Measurements from ENCODE around the gene PIWIL1.

Gene PIWIL1

DNA sequence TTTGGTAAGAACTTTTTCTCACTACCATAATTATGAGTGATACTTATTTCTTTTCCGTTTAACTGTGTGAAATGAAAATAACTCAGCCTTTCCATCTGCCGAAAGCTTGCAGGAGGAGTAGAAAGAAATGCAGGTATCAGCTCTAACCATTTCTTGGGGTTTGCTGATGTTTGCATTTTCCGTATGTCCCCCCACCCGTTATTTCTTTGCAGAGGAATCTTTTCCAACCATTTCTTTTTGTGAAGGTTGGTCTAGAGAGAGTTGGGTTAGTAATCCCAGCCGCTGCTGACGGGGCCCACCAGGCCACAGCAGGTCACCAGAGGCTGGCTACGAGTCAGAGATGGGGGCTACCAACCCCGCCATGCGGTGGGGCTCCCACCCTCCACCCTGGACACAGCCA is 7.0 kb upstream of the PIWIL1 start:
- Histone ChIP-seq H3K9ac (ENCODE audit: low read length) (no peak overlapping the region), H3K9me2 (replicated peaks; ENCODE audit: insufficient read depth, low read length) (no peaks in the 10 kb centered on the region), H3F3A (ENCODE audit: insufficient read depth) (no peaks in the 10 kb centered on the region), H2AFZ (ENCODE audit: low read depth, low read length, severe bottlenecking) (no peak overlapping the region), H3K9me3 (ENCODE audit: insufficient read depth, low read length) (no peaks in the 10 kb centered on the region), H3K4me3 (ENCODE audit: insufficient read depth, low read length, poor library complexity, severe bottlenecking) (no peak overlapping the region), H3K36me3 (ENCODE audit: low read length) (no peaks in the 10 kb centered on the region), H3K79me2 (ENCODE audit: insufficient read depth, low read length) (no peaks in the 10 kb centered on the region), H3K27ac (ENCODE audit: low read depth, low read length) (no peak overlapping the region), H3K27me3 (ENCODE audit: low read length) (no peaks in the 10 kb centered on the region), H4K20me1 (ENCODE audit: low read depth, low read length) (no peaks in the 10 kb centered on the region), H3K4me2 (ENCODE audit: low read depth, low read length, poor library complexity, severe bottlenecking) (no peak overlapping the region)
- TF ChIP-seq, protein P1, sequence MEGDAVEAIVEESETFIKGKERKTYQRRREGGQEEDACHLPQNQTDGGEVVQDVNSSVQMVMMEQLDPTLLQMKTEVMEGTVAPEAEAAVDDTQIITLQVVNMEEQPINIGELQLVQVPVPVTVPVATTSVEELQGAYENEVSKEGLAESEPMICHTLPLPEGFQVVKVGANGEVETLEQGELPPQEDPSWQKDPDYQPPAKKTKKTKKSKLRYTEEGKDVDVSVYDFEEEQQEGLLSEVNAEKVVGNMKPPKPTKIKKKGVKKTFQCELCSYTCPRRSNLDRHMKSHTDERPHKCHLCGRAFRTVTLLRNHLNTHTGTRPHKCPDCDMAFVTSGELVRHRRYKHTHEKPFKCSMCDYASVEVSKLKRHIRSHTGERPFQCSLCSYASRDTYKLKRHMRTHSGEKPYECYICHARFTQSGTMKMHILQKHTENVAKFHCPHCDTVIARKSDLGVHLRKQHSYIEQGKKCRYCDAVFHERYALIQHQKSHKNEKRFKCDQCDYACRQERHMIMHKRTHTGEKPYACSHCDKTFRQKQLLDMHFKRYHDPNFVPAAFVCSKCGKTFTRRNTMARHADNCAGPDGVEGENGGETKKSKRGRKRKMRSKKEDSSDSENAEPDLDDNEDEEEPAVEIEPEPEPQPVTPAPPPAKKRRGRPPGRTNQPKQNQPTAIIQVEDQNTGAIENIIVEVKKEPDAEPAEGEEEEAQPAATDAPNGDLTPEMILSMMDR (IDR thresholded peaks at IDR 0.05; ENCODE audit: insufficient read depth, low read length, poor library complexity, severe bottlenecking): no peak
- TF ChIP-seq EZH2phosphoT487 (conservative IDR thresholded peaks at IDR 0.05; ENCODE audit: low read length): no peak

DNA sequence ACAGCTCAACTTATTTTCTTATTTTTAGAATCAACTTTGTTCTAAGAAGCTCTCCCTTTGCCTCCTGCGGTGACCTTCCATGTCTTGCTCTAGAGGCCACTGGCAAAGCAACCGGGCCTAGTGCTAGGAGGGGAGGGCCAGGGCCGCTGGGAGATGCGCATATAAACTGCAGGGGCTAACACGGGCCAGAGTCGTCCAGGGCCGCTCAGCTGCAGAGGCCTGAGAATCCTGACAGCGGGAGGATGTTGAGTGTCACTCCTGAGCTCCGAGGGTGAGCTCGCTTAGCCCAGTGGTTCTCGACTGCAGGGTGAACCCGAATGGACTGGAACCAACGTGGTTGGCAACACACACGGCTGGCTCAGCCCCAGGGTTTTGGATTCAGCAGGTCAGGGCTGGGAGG is 6.5 kb upstream of the PIWIL1 start:
- H3K4me2 ChIP-seq (ENCODE audit: low read depth, low read length, poor library complexity, severe bottlenecking): no peak overlapping the region
- no peaks in the 10 kb centered on the region for H3K9me2 ChIP-seq (replicated peaks; ENCODE audit: insufficient read depth, low read length)
- H3K27me3 ChIP-seq (ENCODE audit: low read length): no peaks in the 10 kb centered on the region
- no peaks in the 10 kb centered on the region for H3F3A ChIP-seq (ENCODE audit: insufficient read depth)
- TF ChIP-seq EZH2phosphoT487 (conservative IDR thresholded peaks at IDR 0.05; ENCODE audit: low read length): no peak
- TF ChIP-seq, protein P1 (IDR thresholded peaks at IDR 0.05; ENCODE audit: insufficient read depth, low read length, poor library complexity, severe bottlenecking): no peak
- no peaks in the 10 kb centered on the region for H3K9me3 ChIP-seq (ENCODE audit: insufficient read depth, low read length)
- H4K20me1 ChIP-seq (ENCODE audit: low read depth, low read length): no peaks in the 10 kb centered on the region
- H3K79me2 ChIP-seq (ENCODE audit: insufficient read depth, low read length): no peaks in the 10 kb centered on the region
- no peak overlapping the region for H2AFZ ChIP-seq (ENCODE audit: low read depth, low read length, severe bottlenecking)
- no peak overlapping the region for H3K9ac ChIP-seq (ENCODE audit: low read length)
- H3K36me3 ChIP-seq (ENCODE audit: low read length): no peaks in the 10 kb centered on the region
- H3K4me3 ChIP-seq (ENCODE audit: insufficient read depth, low read length, poor library complexity, severe bottlenecking): no peak overlapping the region
- H3K27ac ChIP-seq (ENCODE audit: low read depth, low read length): no peak overlapping the region

DNA sequence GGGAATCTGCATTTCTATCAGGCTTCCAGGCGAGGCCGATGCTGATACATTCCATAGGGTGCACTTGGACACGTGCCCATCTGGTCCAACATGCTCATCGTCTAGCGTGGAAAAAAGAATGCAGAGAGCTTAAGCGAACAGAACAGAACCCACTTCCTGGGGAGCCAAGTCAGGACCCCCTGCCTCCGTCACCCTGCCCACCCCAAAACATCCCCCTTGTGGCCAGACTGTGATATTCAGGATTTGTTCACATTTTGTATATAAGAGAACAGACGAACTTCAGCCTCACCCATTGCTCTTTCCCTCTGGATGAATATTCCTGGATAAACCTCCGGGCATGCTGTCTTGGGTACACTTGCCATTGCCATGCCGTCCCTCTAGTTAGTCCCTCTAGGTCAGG is 4.3 kb upstream of the PIWIL1 start:
- Histone ChIP-seq H3K27ac (ENCODE audit: low read depth, low read length) (no peak overlapping the region), H3K36me3 (ENCODE audit: low read length) (no peaks in the 10 kb centered on the region), H3K4me2 (ENCODE audit: low read depth, low read length, poor library complexity, severe bottlenecking) (no peak overlapping the region), H3K9me2 (replicated peaks; ENCODE audit: insufficient read depth, low read length) (no peaks in the 10 kb centered on the region), H3K9me3 (ENCODE audit: insufficient read depth, low read length) (no peaks in the 10 kb centered on the region), H3K27me3 (ENCODE audit: low read length) (no peaks in the 10 kb centered on the region), H4K20me1 (ENCODE audit: low read depth, low read length) (no peaks in the 10 kb centered on the region), H3K9ac (ENCODE audit: low read length) (no peak overlapping the region), H2AFZ (ENCODE audit: low read depth, low read length, severe bottlenecking) (no peak overlapping the region), H3K4me3 (ENCODE audit: insufficient read depth, low read length, poor library complexity, severe bottlenecking) (no peak overlapping the region), H3F3A (ENCODE audit: insufficient read depth) (no peaks in the 10 kb centered on the region), H3K79me2 (ENCODE audit: insufficient read depth, low read length) (no peaks in the 10 kb centered on the region)
- no peak for TF ChIP-seq EZH2phosphoT487 (conservative IDR thresholded peaks at IDR 0.05; ENCODE audit: low read length)
- TF ChIP-seq, protein P1 (IDR thresholded peaks at IDR 0.05; ENCODE audit: insufficient read depth, low read length, poor library complexity, severe bottlenecking): no peak

All from SU-DHL-6 (cell line).